Liver (tissue), 3 donors: ENCODE data around the gene RBM47.

ENCODE experiments used
- HNF4A ChIP-seq, 2 donors: conservative IDR thresholded peaks; 2 replicates each; pipeline ENCODE4 v1.6.1; 2016; ENCODE audit warnings: antibody characterized with exemption in 2 of 2, mild to moderate bottlenecking in 2 of 2
- RAD21 ChIP-seq, 2 donors: IDR thresholded peaks; 2 replicates each; pipeline ENCODE4 v1.6.1; 2016; ENCODE audit warnings: antibody characterized with exemption in 2 of 2, mild to moderate bottlenecking in 2 of 2
- SP1 ChIP-seq: IDR thresholded peaks from 2 replicates; pipeline ENCODE4 v1.6.1; 2018; ENCODE audit warnings: antibody characterized with exemption, mild to moderate bottlenecking
- TAF1 ChIP-seq: conservative IDR thresholded peaks from 2 replicates; pipeline ENCODE4 v1.6.1; 2016; ENCODE audit warnings: antibody characterized with exemption, mild to moderate bottlenecking
- YY1 ChIP-seq: IDR thresholded peaks from 2 replicates; pipeline ENCODE4 v1.6.1; 2016; ENCODE audit warnings: antibody characterized with exemption, mild to moderate bottlenecking
- TF ChIP-seq, protein P1 (sequence below): fragments of 150-350 bp; IDR thresholded peaks from 2 replicates; pipeline ENCODE4 v1.5.1; 2017; ENCODE audit warnings: improper control_type of control experiment, low read depth, low read length; ENCODE audit not compliant: missing input control
- donor health status: healthy.
- donor health status: healthy.

DNA sequence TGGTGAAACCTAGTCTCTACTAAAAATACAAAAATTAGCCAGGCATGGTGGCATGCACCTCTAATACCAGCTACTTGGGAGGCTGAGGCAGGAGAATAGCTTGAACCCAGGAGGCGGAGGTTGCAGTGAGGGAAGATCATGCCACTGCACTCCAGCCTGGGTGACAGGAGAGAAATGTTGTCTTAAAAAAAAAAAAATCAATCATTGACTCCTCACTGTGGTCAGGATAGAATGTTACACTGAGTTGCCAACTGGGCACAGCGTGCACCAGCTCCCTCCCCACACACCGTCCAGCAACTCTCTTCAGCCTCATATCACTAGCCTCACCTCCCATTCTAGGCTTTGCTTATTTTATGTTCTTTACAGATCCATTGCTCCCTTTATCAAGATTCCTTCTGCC, 215.0 kb downstream of the RBM47 start:
- TF ChIP-seq SP1 (peak; percentile 67), YY1 (no peak), TAF1 (no peak), RAD21 (IDR thresholded peaks at IDR 0.05) (peak; percentile 29 to 64), HNF4A (conservative IDR thresholded peaks at IDR 0.05) (peak; percentile 24 to 44)
- TF ChIP-seq, protein P1, sequence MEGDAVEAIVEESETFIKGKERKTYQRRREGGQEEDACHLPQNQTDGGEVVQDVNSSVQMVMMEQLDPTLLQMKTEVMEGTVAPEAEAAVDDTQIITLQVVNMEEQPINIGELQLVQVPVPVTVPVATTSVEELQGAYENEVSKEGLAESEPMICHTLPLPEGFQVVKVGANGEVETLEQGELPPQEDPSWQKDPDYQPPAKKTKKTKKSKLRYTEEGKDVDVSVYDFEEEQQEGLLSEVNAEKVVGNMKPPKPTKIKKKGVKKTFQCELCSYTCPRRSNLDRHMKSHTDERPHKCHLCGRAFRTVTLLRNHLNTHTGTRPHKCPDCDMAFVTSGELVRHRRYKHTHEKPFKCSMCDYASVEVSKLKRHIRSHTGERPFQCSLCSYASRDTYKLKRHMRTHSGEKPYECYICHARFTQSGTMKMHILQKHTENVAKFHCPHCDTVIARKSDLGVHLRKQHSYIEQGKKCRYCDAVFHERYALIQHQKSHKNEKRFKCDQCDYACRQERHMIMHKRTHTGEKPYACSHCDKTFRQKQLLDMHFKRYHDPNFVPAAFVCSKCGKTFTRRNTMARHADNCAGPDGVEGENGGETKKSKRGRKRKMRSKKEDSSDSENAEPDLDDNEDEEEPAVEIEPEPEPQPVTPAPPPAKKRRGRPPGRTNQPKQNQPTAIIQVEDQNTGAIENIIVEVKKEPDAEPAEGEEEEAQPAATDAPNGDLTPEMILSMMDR = no peak
